Upper lobe of left lung (tissue), 6 donors: Measurements from ENCODE around the gene ZDHHC9. TPM values are rescaled to one million over a fixed set of nuclear protein-coding genes. Genes with fewer than 3 reads are reported as not detected.

ENCODE experiments used
- ATAC-seq, 2 donors: fragments of 200-7000 bp; cut with Tn5 transposase; one replicate each; pipeline ENCODE4 v1.9.1; 2022; ENCODE audit warnings: mild to moderate bottlenecking in 2 of 2, moderate library complexity in 2 of 2; ENCODE audit not compliant: low FRiP score in 2 of 2
- DNase-seq, 2 donors: peaks; one replicate each; pipeline ENCODE4 v3.0.0-alpha.2; 2019 to 2020
- H3K27ac ChIP-seq, 4 donors: fragments of 200-600 bp; sonication (generic); one replicate each; pipeline ENCODE4 v1.5.1; 2016 to 2019
- H3K27me3 ChIP-seq, 4 donors: fragments of 200-600 bp; sonication (generic); one replicate each; pipeline ENCODE4 v1.5.1; 2017 to 2019
- H3K36me3 ChIP-seq, 4 donors: fragments of 200-600 bp; sonication (generic); one replicate each; pipeline ENCODE4 v1.5.1; 2016 to 2019
- H3K4me1 ChIP-seq, 4 donors: fragments of 200-600 bp; sonication (generic); one replicate each; pipeline ENCODE4 v1.5.1; 2018 to 2019
- H3K4me3 ChIP-seq, 4 donors: fragments of 200-600 bp; sonication (generic); one replicate each; pipeline ENCODE4 v1.5.1; 2017 to 2019; ENCODE audit warnings: mild to moderate bottlenecking in 2 of 4, moderate library complexity in 1 of 4
- H3K9me3 ChIP-seq, 4 donors: fragments of 200-600 bp; sonication (generic); one replicate each; pipeline ENCODE4 v1.5.1; 2018 to 2019
- CTCF ChIP-seq, 6 experiments: fragments of 450-650 bp in 4 of 6; fragments of 200-600 bp in 2 of 6; sonication (generic) in 2 of 6; IDR thresholded peaks; one replicate each; pipeline ENCODE4 v1.5.1; 2016 to 2019; ENCODE audit warnings: antibody characterized with exemption in 6 of 6
- EP300 ChIP-seq, 4 donors: sonication (generic); formaldehyde crosslinking; IDR thresholded peaks; one replicate each; pipeline ENCODE4 v1.5.1; 2017; ENCODE audit warnings: antibody characterized with exemption in 4 of 4, control low read depth in 2 of 4
- POLR2A ChIP-seq, 4 donors: fragments of 450-650 bp; IDR thresholded peaks; one replicate each; pipeline ENCODE4 v1.5.1; 2016 to 2017; ENCODE audit warnings: antibody characterized with exemption in 4 of 4, mild to moderate bottlenecking in 2 of 4
- POLR2AphosphoS5 ChIP-seq, 2 donors: sonication (generic); formaldehyde crosslinking; IDR thresholded peaks; one replicate each; pipeline ENCODE4 v1.5.1; 2017; ENCODE audit warnings: antibody characterized with exemption in 2 of 2
- WGBS, 2 donors: methylation state at CpG; one replicate each; pipeline ENCODE4 v1.1.5; 2017 to 2018; 5-methylcytosine and 5-hydroxymethylcytosine counted together
- total RNA-seq, 6 donors: library from RNA; depleted of rRNA in 4 of 6; stranded (reverse); fragments of >200 nt in 4 of 6; gene quantifications; one replicate each; pipeline versions ENCODE4 v1.1.0 to v1.2.1, GENCODE V29; 2016 to 2021
- donor health status: DM: no; HTN: no; CAD: no; lungs with moderate emphysema.
- donor health status: DM: no; HTN: yes; CAD: no; lungs with severe emphysema.

The ZDHHC9 gene
- total RNA-seq, 6 donors from 2014 or later: 16.8 to 67.8 (median 41.7) TPM

- Histone ChIP-seq H3K9me3 (no peaks in the 10 kb centered on the region), H3K27ac (peak overlapping the region; percentile 62 to 82 (median 76)), H3K36me3 (no peaks in the 10 kb centered on the region), H3K27me3 (no peaks in the 10 kb centered on the region), H3K4me1 (peaks cover 0 to 6% (median 2%) of the 10 kb centered on the region in 4 donors), H3K4me3 (peak overlapping the region in 1 of 4 donors; percentile 47)
- TF ChIP-seq POLR2AphosphoS5 (IDR thresholded peaks at IDR 0.05) (no peak), EP300 (IDR thresholded peaks at IDR 0.05) (no peak), POLR2A (IDR thresholded peaks at IDR 0.05) (no peak), CTCF (IDR thresholded peaks at IDR 0.05) (no peak)
- no peak for DNase-seq
- no peak for ATAC-seq
- 75 to 83% methylated on average over 6 to 7 of the region's 7 CpGs for WGBS, 2 donors
These were observed 64.5 kb downstream of the ZDHHC9 start for GRCh38 chrX:129779086-129779672.

- 21 to 63% methylated on average over 13 to 29 of the region's 30 CpGs for WGBS, 2 donors
- Histone ChIP-seq H3K27me3 (no peaks in the 10 kb centered on the region), H3K27ac (peak overlapping the region; percentile 78 to 88 (median 82)), H3K36me3 (no peaks in the 10 kb centered on the region), H3K9me3 (no peaks in the 10 kb centered on the region), H3K4me3 (peak overlapping the region in 2 of 4 donors; percentile 20 to 23), H3K4me1 (peaks cover 0 to 6% (median 2%) of the 10 kb centered on the region in 4 donors)
- peak; percentile 28 to 64 for ATAC-seq
- DNase-seq: peak; percentile 75 to 86
- TF ChIP-seq CTCF (IDR thresholded peaks at IDR 0.05) (no peak), POLR2AphosphoS5 (IDR thresholded peaks at IDR 0.05) (peak; percentile 13 to 57), POLR2A (IDR thresholded peaks at IDR 0.05) (peak in 1 of 4 donors; percentile 58), EP300 (IDR thresholded peaks at IDR 0.05) (no peak)
These were observed 66.3 kb downstream of the ZDHHC9 start for GRCh38 chrX:129777218-129778030.

GRCh38 chrX:129773649-129774458 lies 69.8 kb downstream of the ZDHHC9 start:
- Histone ChIP-seq H3K27me3 (no peaks in the 10 kb centered on the region), H3K36me3 (no peaks in the 10 kb centered on the region), H3K27ac (peak overlapping the region; percentile 17 to 83 (median 75)), H3K4me3 (no peak overlapping the region), H3K4me1 (peaks cover 0 to 6% (median 2%) of the 10 kb centered on the region in 4 donors), H3K9me3 (no peaks in the 10 kb centered on the region)
- WGBS, 2 donors: 73 to 75% methylated on average over 4 of the region's 4 CpGs
- ATAC-seq: no peak
- no peak for TF ChIP-seq CTCF (IDR thresholded peaks at IDR 0.05)
- no peak for DNase-seq

GRCh38 chrX:129772796-129773431 lies 70.8 kb downstream of the ZDHHC9 start:
- H3K9me3 ChIP-seq: no peaks in the 10 kb centered on the region
- DNase-seq (peak in 1 of 2 donors; percentile 77), ATAC-seq (peak; percentile 56 to 87)
- peaks cover 0 to 3% (median 0%) of the 10 kb centered on the region in 4 donors for H3K4me1 ChIP-seq
- H3K4me3 ChIP-seq: no peak overlapping the region
- no peaks in the 10 kb centered on the region for H3K36me3 ChIP-seq
- no peaks in the 10 kb centered on the region for H3K27me3 ChIP-seq
- WGBS, 2 donors: 64 to 75% methylated on average over 4 to 14 of the region's 14 CpGs
- peak overlapping the region; percentile 58 to 83 (median 75) for H3K27ac ChIP-seq
- TF ChIP-seq EP300 (IDR thresholded peaks at IDR 0.05): no peak
- TF ChIP-seq CTCF (IDR thresholded peaks at IDR 0.05): no peak
- TF ChIP-seq POLR2A (IDR thresholded peaks at IDR 0.05): peak in 1 of 4 donors; percentile 46
- peak; percentile 20 to 28 for TF ChIP-seq POLR2AphosphoS5 (IDR thresholded peaks at IDR 0.05)
